OCI-LY7 (cell line): ENCODE data around the gene GPRC5D. TPM values are rescaled to one million over a fixed set of nuclear protein-coding genes. Genes with fewer than 3 reads are reported as not detected.

Source experiments
- BruUV-seq: library from RNA; stranded (reverse); fragments of 400-500 nt; replicated peaks from 2 replicates; lab custom pipeline; 2021; lab: Mats Ljungman, UMichigan
- CTCF ChIA-PET: fragments of 300-600 bp; sonication (Branson Sonifier 250); formaldehyde crosslinking; loops from one replicate; lab custom pipeline; 2022; ENCODE audit warnings: antibody characterized with exemption; ENCODE audit not compliant: unreplicated experiment; lab: Charles Lee
- POLR2A ChIA-PET: fragments of 300-600 bp; sonication (Branson Sonifier 250); formaldehyde crosslinking; loops from one replicate; lab custom pipeline; 2022; ENCODE audit warnings: antibody characterized with exemption; lab: Charles Lee
- DNase-seq: peaks from one replicate; pipeline ENCODE4 v3.0.0-alpha.2; 2015; ENCODE audit warnings: low spot score
- H2AFZ ChIP-seq: fragments of 200-600 bp; sonication (generic), shearing (Covaris generic); 2 replicates; pipeline ENCODE4 v1.6.1; 2014; ENCODE audit warnings: mild to moderate bottlenecking, antibody characterized with exemption, low read length, moderate library complexity
- H3K27ac ChIP-seq: fragments of 200-600 bp; sonication (generic); 2 replicates; pipeline ENCODE4 v1.5.1; 2014; ENCODE audit warnings: mixed run types, low read depth, mild to moderate bottlenecking, moderate library complexity, low read length, inconsistent platforms; ENCODE audit not compliant: poor library complexity, severe bottlenecking
- H3K36me3 ChIP-seq: fragments of 200-600 bp; sonication (generic); 2 replicates; pipeline ENCODE4 v1.6.1; 2014; ENCODE audit warnings: mild to moderate bottlenecking, antibody characterized with exemption, low read length, moderate library complexity, mixed read lengths; ENCODE audit not compliant: insufficient read depth
- H3K4me1 ChIP-seq: fragments of 200-600 bp; sonication (generic); 2 replicates; pipeline ENCODE4 v1.5.1; 2014; ENCODE audit warnings: mild to moderate bottlenecking, low read length; ENCODE audit not compliant: insufficient read depth, poor library complexity, severe bottlenecking
- H3K4me2 ChIP-seq: fragments of 200-600 bp; sonication (generic); 2 replicates; pipeline ENCODE4 v1.6.1; 2014; ENCODE audit warnings: mild to moderate bottlenecking, low read length
- H3K4me3 ChIP-seq: fragments of 200-600 bp; sonication (generic); 2 replicates; pipeline ENCODE4 v1.5.1; 2014; ENCODE audit warnings: mild to moderate bottlenecking, low read depth, low read length; ENCODE audit not compliant: poor library complexity, severe bottlenecking
- H3K79me2 ChIP-seq: fragments of 200-600 bp; sonication (generic); 2 replicates; pipeline ENCODE4 v1.6.1; 2016; ENCODE audit warnings: low read depth, mild to moderate bottlenecking, low read length, moderate library complexity, mixed read lengths; ENCODE audit not compliant: insufficient read depth
- H3K9me2 ChIP-seq: fragments of 200-600 bp; sonication (generic); 2 replicates; pipeline ENCODE4 v1.6.1; 2016; ENCODE audit warnings: mild to moderate bottlenecking, low read length, mixed read lengths; ENCODE audit not compliant: insufficient read depth
- H3K9me3 ChIP-seq: fragments of 200-600 bp; sonication (generic); 2 replicates; pipeline ENCODE4 v1.6.1; 2014; ENCODE audit warnings: mild to moderate bottlenecking, mixed run types, low read length, mixed read lengths
- H4K20me1 ChIP-seq: fragments of 200-600 bp; sonication (generic); 2 replicates; pipeline ENCODE4 v1.6.1; 2014; ENCODE audit warnings: mild to moderate bottlenecking, antibody characterized with exemption, low read length, moderate library complexity, mixed read lengths; ENCODE audit not compliant: insufficient read depth
- EZH2phosphoT487 ChIP-seq: fragments of 200-600 bp; sonication (generic); IDR thresholded peaks from 2 replicates; pipeline ENCODE4 v1.6.1; 2018; ENCODE audit warnings: low read depth, borderline replicate concordance, mild to moderate bottlenecking, mixed run types, antibody characterized with exemption, low read length, moderate library complexity, mixed read lengths
- intact Hi-C: fragments of 100-400 bp; cut with micrococcal nuclease; formaldehyde crosslinking; loops from one replicate; pipeline ENCODE4 v1.10.0; 2022; ENCODE audit not compliant: unreplicated experiment
- total RNA-seq, 2 experiments: library from RNA; depleted of rRNA in 1 of 2; stranded (reverse); fragments of >200 nt in 1 of 2; shearing (Covaris generic) in 1 of 2; gene quantifications; 2 replicates each; pipeline ENCODE4 v1.2.3, GENCODE V29; 2014 to 2022
- TF ChIP-seq, protein P1 (sequence below): fragments of 200-600 bp; sonication (generic); conservative IDR thresholded peaks from 2 replicates; pipeline ENCODE4 v1.5.1; 2014; ENCODE audit warnings: mild to moderate bottlenecking, antibody characterized with exemption, low read length, moderate library complexity, mixed read lengths

GPRC5D gene
- total RNA-seq, 2 experiments from 2014 or later, result not detected

DNA sequence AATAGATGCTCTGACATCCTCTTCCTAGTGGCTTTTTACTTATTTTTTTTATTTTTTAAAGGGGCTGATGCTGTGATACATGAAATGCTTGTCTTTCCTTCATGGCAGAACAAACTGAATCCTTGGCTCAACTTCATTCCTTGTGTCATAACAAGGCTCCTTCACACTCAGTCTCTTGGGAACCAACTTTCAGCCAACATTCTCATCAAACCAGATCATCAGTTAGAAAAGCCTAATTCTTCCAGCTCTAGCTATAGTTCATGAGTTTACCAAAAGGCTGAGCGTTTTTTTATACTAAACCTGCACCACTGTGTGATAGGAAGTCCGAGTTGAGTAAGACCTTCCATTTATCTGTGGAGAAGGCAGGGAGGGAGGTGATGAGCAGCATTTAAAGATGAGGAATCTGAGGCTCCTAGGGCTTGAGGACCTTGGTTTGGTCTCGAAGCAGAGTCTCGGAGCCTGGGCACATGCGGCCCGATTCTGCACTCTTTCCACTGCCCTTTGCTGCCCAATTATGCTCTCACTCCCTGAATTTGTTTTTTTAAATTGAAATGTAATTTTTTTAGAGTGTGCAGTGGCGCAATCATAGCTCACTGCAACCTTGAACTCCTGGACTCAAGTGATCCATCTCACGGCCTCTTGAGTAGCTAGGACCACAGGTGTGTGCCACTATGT lies 8.2 kb downstream of the GPRC5D start:
- H3K9me3 ChIP-seq, result no peaks in the 10 kb centered on the region
- H3K4me3 ChIP-seq, result no peak overlapping the region
- CTCF ChIA-PET, result no interaction called here
- no peaks in the 10 kb centered on the region for H4K20me1 ChIP-seq
- intact Hi-C loops, result no loop called here
- POLR2A ChIA-PET, result interaction anchor here (0.5 kb wide), 1 partner anchor 95 kb away, joined by 6 read pairs; no protein-coding TSS in a partner anchor
- no peaks in the 10 kb centered on the region for H3K9me2 ChIP-seq
- no peaks in the 10 kb centered on the region for H3K79me2 ChIP-seq
- no TSS peak for BruUV-seq
- H3K27ac ChIP-seq, result no peak overlapping the region
- H2AFZ ChIP-seq, result no peak overlapping the region
- no peak for TF ChIP-seq EZH2phosphoT487
- TF ChIP-seq, protein P1, sequence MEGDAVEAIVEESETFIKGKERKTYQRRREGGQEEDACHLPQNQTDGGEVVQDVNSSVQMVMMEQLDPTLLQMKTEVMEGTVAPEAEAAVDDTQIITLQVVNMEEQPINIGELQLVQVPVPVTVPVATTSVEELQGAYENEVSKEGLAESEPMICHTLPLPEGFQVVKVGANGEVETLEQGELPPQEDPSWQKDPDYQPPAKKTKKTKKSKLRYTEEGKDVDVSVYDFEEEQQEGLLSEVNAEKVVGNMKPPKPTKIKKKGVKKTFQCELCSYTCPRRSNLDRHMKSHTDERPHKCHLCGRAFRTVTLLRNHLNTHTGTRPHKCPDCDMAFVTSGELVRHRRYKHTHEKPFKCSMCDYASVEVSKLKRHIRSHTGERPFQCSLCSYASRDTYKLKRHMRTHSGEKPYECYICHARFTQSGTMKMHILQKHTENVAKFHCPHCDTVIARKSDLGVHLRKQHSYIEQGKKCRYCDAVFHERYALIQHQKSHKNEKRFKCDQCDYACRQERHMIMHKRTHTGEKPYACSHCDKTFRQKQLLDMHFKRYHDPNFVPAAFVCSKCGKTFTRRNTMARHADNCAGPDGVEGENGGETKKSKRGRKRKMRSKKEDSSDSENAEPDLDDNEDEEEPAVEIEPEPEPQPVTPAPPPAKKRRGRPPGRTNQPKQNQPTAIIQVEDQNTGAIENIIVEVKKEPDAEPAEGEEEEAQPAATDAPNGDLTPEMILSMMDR, result no peak
- no peak for DNase-seq
- no peak overlapping the region for H3K4me2 ChIP-seq
- H3K36me3 ChIP-seq, result no peaks in the 10 kb centered on the region
- no peaks in the 10 kb centered on the region for H3K4me1 ChIP-seq

DNA sequence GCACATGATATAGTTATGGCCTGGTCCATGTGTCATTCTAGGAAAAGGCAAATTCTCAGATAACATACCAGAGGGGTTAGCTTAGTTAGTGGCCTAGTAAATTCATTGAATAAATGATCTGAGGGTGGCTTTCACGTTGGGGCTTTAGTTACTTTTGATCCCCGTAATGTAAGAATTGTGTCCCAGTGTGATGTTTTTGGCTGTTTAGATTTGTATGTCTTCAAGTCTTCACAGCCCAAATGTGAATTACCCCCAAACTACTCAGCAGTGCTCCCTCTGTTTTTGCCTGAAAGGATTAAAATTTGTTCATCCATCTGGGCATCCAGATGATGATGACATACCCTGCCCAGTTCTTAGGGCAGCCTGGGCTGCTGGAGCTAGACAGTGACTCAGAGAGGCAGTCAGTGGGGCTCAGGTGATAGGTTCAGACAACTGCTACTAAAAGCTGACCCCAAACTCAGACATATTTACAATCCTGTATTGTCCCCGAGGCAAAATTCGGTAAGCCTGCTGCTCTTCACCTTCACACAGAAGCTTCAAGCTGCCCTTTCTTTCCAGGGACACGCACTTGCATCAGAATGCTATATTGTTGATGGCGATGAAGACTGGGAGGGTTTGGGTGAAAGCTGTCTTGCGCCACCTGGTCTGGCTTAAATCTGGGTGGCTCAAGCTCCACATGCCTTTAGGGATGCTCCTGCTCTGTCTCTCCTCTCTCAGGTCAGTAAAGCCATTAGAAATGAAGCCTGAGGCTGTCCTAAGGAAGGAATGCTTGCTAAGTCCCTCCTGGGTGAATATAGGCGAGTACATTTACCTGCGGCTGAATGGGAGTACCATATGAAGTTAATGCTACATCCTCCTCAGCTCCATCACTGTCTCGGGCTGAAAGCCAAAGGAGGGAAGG lies 10.3 kb downstream of the GPRC5D start:
- Histone ChIP-seq H3K4me3 (no peak overlapping the region), H3K27ac (no peak overlapping the region), H4K20me1 (no peaks in the 10 kb centered on the region), H3K4me2 (no peak overlapping the region), H3K9me3 (no peaks in the 10 kb centered on the region), H2AFZ (no peak overlapping the region), H3K36me3 (no peaks in the 10 kb centered on the region), H3K79me2 (no peaks in the 10 kb centered on the region), H3K4me1 (no peaks in the 10 kb centered on the region), H3K9me2 (no peaks in the 10 kb centered on the region)
- intact Hi-C loops, result no loop called here
- TF ChIP-seq, protein P1, result no peak
- TF ChIP-seq EZH2phosphoT487, result no peak
- no peak for DNase-seq
- ChIA-PET CTCF (no interaction called here), POLR2A (no interaction called here)
- BruUV-seq, result no TSS peak

DNA sequence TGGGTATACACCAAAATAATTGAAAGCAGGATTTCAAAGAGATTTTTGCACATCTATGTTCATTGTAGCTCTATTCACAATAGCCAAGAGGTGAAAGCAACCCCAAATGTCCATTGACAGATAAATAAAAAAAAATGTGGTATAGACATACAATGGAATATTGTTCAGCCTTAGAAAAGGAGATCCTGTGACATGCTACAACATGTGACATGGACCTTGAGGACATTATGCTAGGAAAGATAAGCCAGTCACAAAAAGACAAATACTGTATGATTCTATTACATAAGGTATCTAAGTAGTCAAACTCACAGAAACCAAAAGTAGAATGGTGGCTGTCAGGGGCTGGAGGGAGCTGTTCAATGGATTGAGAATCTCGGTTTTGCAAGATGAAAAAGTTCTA lies 12.1 kb downstream of the GPRC5D start:
- intact Hi-C loops, result no loop called here
- Histone ChIP-seq H2AFZ (no peak overlapping the region), H3K9me3 (no peaks in the 10 kb centered on the region), H3K27ac (no peak overlapping the region), H3K4me2 (no peak overlapping the region), H3K9me2 (no peaks in the 10 kb centered on the region), H3K79me2 (no peaks in the 10 kb centered on the region), H4K20me1 (no peaks in the 10 kb centered on the region), H3K36me3 (no peaks in the 10 kb centered on the region), H3K4me3 (no peak overlapping the region), H3K4me1 (no peaks in the 10 kb centered on the region)
- CTCF ChIA-PET, result no interaction called here
- POLR2A ChIA-PET, result no interaction called here
- no peak for DNase-seq
- no peak for TF ChIP-seq EZH2phosphoT487
- TF ChIP-seq, protein P1, result no peak
- BruUV-seq, result no TSS peak
